Measurements from ENCODE around the gene ZNF57. TPM values are rescaled to one million over a fixed set of nuclear protein-coding genes. Genes with fewer than 3 reads are reported as not detected.
"Not testable (repeated sequence)": the region's sequence is repeated elsewhere in the genome, so short reads cannot be mapped to it uniquely, and the experiment has no call there.

ZNF57 gene
- total RNA-seq, 4 donors from 2014 or later: 1.2 to 22.1 (median 14.1) TPM

- in situ Hi-C loops (cut with MboI; ENCODE audit: low pct_ligation_motif_present in 1 of 4, low pct_unique_long_range_greater_than_20kb in 1 of 4, low sequenced_read_pairs in 3 of 4) (loop anchor here in 1 of 4 donors (25.0 kb wide), 1 partner anchor 225 kb away; no protein-coding TSS in a partner anchor), intact Hi-C loops (cut with DNase I; ENCODE audit: low total_unique reads) (no loop called here)
- 15 to 27% methylated on average over 5 to 9 of the region's 9 CpGs for WGBS, 2 donors (ENCODE audit: low coverage in 1 of 2)
- no peak overlapping the region for H3K4me3 ChIP-seq
- H3K27ac ChIP-seq: no peak overlapping the region
- no peaks in the 10 kb centered on the region for H3K27me3 ChIP-seq
- TF ChIP-seq POLR2A (IDR thresholded peaks at IDR 0.05): no peak
- no peak for TF ChIP-seq EP300 (IDR thresholded peaks at IDR 0.05; ENCODE audit: low read depth)
- TF ChIP-seq CTCF (IDR thresholded peaks at IDR 0.05): peak; percentile 55 to 73 (median 68)
- no peak for TF ChIP-seq POLR2AphosphoS5 (IDR thresholded peaks at IDR 0.05)
- DNase-seq: no peak
- H3K36me3 ChIP-seq: no peaks in the 10 kb centered on the region
- H3K4me1 ChIP-seq: peaks cover 0 to 8% (median 0%) of the 10 kb centered on the region in 4 donors
- no peaks in the 10 kb centered on the region for H3K9me3 ChIP-seq
Observed at GRCh38 chr19:2887391-2887914, 13.3 kb upstream of the ZNF57 start.

GRCh38 chr19:2888731-2889224 lies 11.9 kb upstream of the ZNF57 start:
- peak overlapping the region in 1 of 4 donors; percentile 40 for H3K27ac ChIP-seq
- in situ Hi-C loops (cut with MboI; ENCODE audit: low pct_ligation_motif_present in 1 of 4, low pct_unique_long_range_greater_than_20kb in 1 of 4, low sequenced_read_pairs in 3 of 4) (loop anchor here in 1 of 4 donors (25.0 kb wide), 1 partner anchor 226 kb away; no protein-coding TSS in a partner anchor), intact Hi-C loops (cut with DNase I; ENCODE audit: low total_unique reads) (no loop called here)
- DNase-seq: peak; percentile 23
- WGBS, 2 donors (ENCODE audit: low coverage in 1 of 2): 78 to 80% methylated on average over 15 to 37 of the region's 37 CpGs
- peaks cover 0 to 8% (median 0%) of the 10 kb centered on the region in 4 donors for H3K4me1 ChIP-seq
- no peaks in the 10 kb centered on the region for H3K36me3 ChIP-seq
- no peaks in the 10 kb centered on the region for H3K27me3 ChIP-seq
- H3K9me3 ChIP-seq: no peaks in the 10 kb centered on the region
- TF ChIP-seq CTCF (IDR thresholded peaks at IDR 0.05) (no peak), EP300 (IDR thresholded peaks at IDR 0.05; ENCODE audit: low read depth) (no peak), POLR2AphosphoS5 (IDR thresholded peaks at IDR 0.05) (no peak), POLR2A (IDR thresholded peaks at IDR 0.05) (no peak)
- peak overlapping the region in 2 of 4 donors; percentile 12 to 21 for H3K4me3 ChIP-seq

- DNase-seq, H3K9me3 ChIP-seq, H3K27ac ChIP-seq, H3K36me3 ChIP-seq, H3K4me3 ChIP-seq, H3K27me3 ChIP-seq, H3K4me1 ChIP-seq: not testable (repeated sequence)
- intact Hi-C loops (cut with DNase I; ENCODE audit: low total_unique reads) (loop anchor here (2.0 kb wide), 1 partner anchor 608 kb away; the partner anchor contains the start of gene PEAK3), in situ Hi-C loops (cut with MboI; ENCODE audit: low pct_ligation_motif_present in 1 of 4, low pct_unique_long_range_greater_than_20kb in 1 of 4, low sequenced_read_pairs in 3 of 4) (loop anchor here in 1 of 4 donors (25.0 kb wide), 1 partner anchor 228 kb away; no protein-coding TSS in a partner anchor)
- WGBS, 2 donors (ENCODE audit: low coverage in 1 of 2): 40 to 69% methylated on average over 1 to 8 of the region's 8 CpGs
Observed at GRCh38 chr19:2890531-2890930, 10.2 kb upstream of the ZNF57 start.

GRCh38 chr19:2896694-2897093 lies 4.0 kb upstream of the ZNF57 start:
- no peaks in the 10 kb centered on the region for H3K27me3 ChIP-seq
- H3K27ac ChIP-seq: no peak overlapping the region
- 73 to 74% methylated on average over 6 to 8 of the region's 8 CpGs for WGBS, 2 donors (ENCODE audit: low coverage in 1 of 2)
- intact Hi-C loops (cut with DNase I; ENCODE audit: low total_unique reads) (no loop called here), in situ Hi-C loops (cut with MboI; ENCODE audit: low pct_ligation_motif_present in 1 of 4, low pct_unique_long_range_greater_than_20kb in 1 of 4, low sequenced_read_pairs in 3 of 4) (loop anchor here in 1 of 4 donors (25.0 kb wide), 1 partner anchor 234 kb away; no protein-coding TSS in a partner anchor)
- H3K9me3 ChIP-seq: peaks cover 5 to 6% of the 10 kb centered on the region in 2 donors
- peaks cover 0 to 8% (median 5%) of the 10 kb centered on the region in 4 donors for H3K4me1 ChIP-seq
- H3K36me3 ChIP-seq: no peaks in the 10 kb centered on the region
- TF ChIP-seq POLR2A (IDR thresholded peaks at IDR 0.05) (no peak), CTCF (IDR thresholded peaks at IDR 0.05) (no peak)
- H3K4me3 ChIP-seq: no peak overlapping the region
- no peak for DNase-seq
